Ovary (tissue), 9 donors: ENCODE measurements around the gene SMOC2. TPM values are rescaled to one million over a fixed set of nuclear protein-coding genes. Genes with fewer than 3 reads are reported as not detected.

Experiments
- DNase-seq, 5 donors: peaks; one replicate each; pipeline ENCODE4 v3.0.0-alpha.2; 2019 to 2020
- H3K27ac ChIP-seq, 2 donors: fragments of 200-600 bp; one replicate each; pipeline versions ENCODE4 v1.5.1 to v1.8.0; 2019 to 2022
- H3K27me3 ChIP-seq: fragments of 200-600 bp; one replicate; pipeline ENCODE4 v1.8.0; 2022
- H3K36me3 ChIP-seq: fragments of 200-600 bp; sonication (generic); one replicate; pipeline ENCODE4 v1.5.1; 2019
- H3K4me1 ChIP-seq: one replicate; pipeline ENCODE4 v1.8.1; 2013; ENCODE audit warnings: mild to moderate bottlenecking, moderate library complexity; ENCODE audit not compliant: insufficient read depth
- H3K4me3 ChIP-seq: fragments of 200-600 bp; sonication (generic); one replicate; pipeline ENCODE4 v1.5.1; 2017
- H3K9me3 ChIP-seq, 2 donors: fragments of 200-600 bp in 1 of 2; sonication (generic) in 1 of 2; one replicate each; pipeline versions ENCODE4 v1.5.1 to v1.8.1; 2013 to 2019; ENCODE audit warnings: mild to moderate bottlenecking in 1 of 2, moderate library complexity in 1 of 2
- EP300 ChIP-seq: sonication (generic); formaldehyde crosslinking; IDR thresholded peaks from one replicate; pipeline ENCODE4 v1.6.1; 2017; ENCODE audit warnings: antibody characterized with exemption
- POLR2A ChIP-seq: fragments of 450-650 bp; IDR thresholded peaks from one replicate; pipeline ENCODE4 v1.6.1; 2017; ENCODE audit warnings: antibody characterized with exemption, mild to moderate bottlenecking, moderate library complexity
- WGBS, 3 donors: extraction: QIAGEN DNeasy Blood & Tissue Kit in 1 of 3; methylation state at CpG; one replicate each; pipeline versions ENCODE4 v1.1.5 to v1.1.7; 2013 to 2017; 5-methylcytosine and 5-hydroxymethylcytosine counted together
- intact Hi-C, 4 donors: fragments of 100-400 bp; cut with DNase I; formaldehyde crosslinking; loops; one replicate each; pipeline versions ENCODE4 v1.11.0 to v1.15.1; 2022 to 2023
- polyA plus RNA-seq, 2 donors: library from polyadenylated mRNA; stranded (reverse); fragments of 200-250 nt in 1 of 2; fragments of 350-450 nt in 1 of 2; fragmentation: Illumina TruSeq in 1 of 2; extraction: RNeasy Lipid Tissue Mini Kit (QIAGEN cat#74804) in 1 of 2; gene quantifications; one replicate each; pipeline ENCODE4 v1.2.3, GENCODE V29; 2013 to 2014
- total RNA-seq, 7 donors: library from RNA; depleted of rRNA in 2 of 7; stranded (reverse); fragments of >200 nt in 2 of 7; fragmentation: NEBNext Ultra II Directional in 3 of 7; extraction: Animal tissue kit (Norgen Biotek cat#: 25700) in 3 of 7; gene quantifications; one replicate each; pipeline versions ENCODE4 v1.1.0 to v1.2.4, GENCODE V29; 2016 to 2023
- TF ChIP-seq, protein P1 (sequence below), 3 donors: fragments of 450-650 bp in 2 of 3; fragments of 200-600 bp in 1 of 3; IDR thresholded peaks; one replicate each; pipeline versions ENCODE4 v1.5.1 to v1.8.0; 2016 to 2022; ENCODE audit warnings: antibody characterized with exemption in 3 of 3, mild to moderate bottlenecking in 1 of 3
- donor health status: DM: no; HTN: no; CAD: no; lungs with moderate emphysema.
- donor health status: DM: no; HTN: no; CAD: no.
- donor health status: Bipolar disorder and iron deficiency.
- donor health status: DM: yes; HTN: yes; CAD: no.
- donor health status: DM: no; HTN: no; CAD: no.
- donor health status: DM: yes; HTN: yes; CAD: no.

Gene SMOC2
- total and polyA plus RNA-seq, 9 donors: 84.4 to 272 (median 129) TPM

DNA sequence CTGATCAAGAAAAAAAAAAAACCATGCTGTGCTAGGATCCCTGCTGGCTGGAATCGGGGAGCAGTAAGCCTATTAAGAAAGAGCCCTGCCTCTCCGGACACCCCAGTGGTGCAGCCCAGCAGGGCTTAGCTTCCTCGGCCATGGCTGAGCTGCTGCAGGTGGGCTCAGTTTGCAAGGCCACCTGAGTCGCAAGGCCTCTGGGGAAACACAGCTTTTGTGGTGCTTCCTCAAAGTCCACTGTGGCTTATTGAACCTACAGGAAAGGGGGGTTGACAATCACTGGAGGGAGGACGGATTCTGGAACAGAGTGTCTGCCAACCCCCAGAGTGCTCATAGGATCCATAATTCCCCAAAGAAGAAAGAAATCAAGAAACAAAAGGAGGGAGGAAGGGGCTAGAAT is 240.8 kb downstream of the SMOC2 start:
- no peak for TF ChIP-seq EP300
- TF ChIP-seq, protein P1, sequence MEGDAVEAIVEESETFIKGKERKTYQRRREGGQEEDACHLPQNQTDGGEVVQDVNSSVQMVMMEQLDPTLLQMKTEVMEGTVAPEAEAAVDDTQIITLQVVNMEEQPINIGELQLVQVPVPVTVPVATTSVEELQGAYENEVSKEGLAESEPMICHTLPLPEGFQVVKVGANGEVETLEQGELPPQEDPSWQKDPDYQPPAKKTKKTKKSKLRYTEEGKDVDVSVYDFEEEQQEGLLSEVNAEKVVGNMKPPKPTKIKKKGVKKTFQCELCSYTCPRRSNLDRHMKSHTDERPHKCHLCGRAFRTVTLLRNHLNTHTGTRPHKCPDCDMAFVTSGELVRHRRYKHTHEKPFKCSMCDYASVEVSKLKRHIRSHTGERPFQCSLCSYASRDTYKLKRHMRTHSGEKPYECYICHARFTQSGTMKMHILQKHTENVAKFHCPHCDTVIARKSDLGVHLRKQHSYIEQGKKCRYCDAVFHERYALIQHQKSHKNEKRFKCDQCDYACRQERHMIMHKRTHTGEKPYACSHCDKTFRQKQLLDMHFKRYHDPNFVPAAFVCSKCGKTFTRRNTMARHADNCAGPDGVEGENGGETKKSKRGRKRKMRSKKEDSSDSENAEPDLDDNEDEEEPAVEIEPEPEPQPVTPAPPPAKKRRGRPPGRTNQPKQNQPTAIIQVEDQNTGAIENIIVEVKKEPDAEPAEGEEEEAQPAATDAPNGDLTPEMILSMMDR (IDR thresholded peaks at IDR 0.05): no peak
- TF ChIP-seq POLR2A: no peak
- no peak overlapping the region for H3K4me3 ChIP-seq
- no peak for DNase-seq
- no peaks in the 10 kb centered on the region for H3K27me3 ChIP-seq
- H3K36me3 ChIP-seq: no peaks in the 10 kb centered on the region
- H3K4me1 ChIP-seq: no peaks in the 10 kb centered on the region
- no peaks in the 10 kb centered on the region for H3K9me3 ChIP-seq
- 93 to 95% (median 95%) methylated on average over 5 of the region's 5 CpGs for WGBS, 3 donors
- H3K27ac ChIP-seq: no peak overlapping the region
- intact Hi-C loops: no loop called here

DNA sequence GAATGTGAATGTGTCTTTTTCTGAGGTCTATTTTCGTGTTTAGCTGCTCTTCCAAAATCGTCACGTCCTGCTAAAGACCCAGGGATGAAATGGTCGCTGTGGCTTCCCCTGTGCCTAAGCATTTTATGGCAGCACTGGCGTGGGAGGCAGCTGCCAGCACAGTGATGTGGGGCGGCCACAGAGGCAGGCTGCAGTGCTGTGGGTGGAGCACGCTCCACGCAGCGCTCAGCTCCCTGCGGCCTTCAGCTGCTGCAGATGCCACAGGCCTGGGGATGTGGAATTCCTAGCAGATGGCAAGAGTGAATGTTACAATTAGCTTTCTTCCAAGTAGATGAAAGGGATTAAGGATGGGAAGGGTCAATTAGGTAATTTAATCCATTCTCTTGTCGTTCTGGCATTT is 242.6 kb downstream of the SMOC2 start:
- Histone ChIP-seq H3K27me3 (no peaks in the 10 kb centered on the region), H3K4me3 (no peak overlapping the region), H3K36me3 (no peaks in the 10 kb centered on the region), H3K4me1 (no peaks in the 10 kb centered on the region), H3K27ac (no peak overlapping the region), H3K9me3 (no peaks in the 10 kb centered on the region)
- DNase-seq: no peak
- 46 to 49% (median 49%) methylated on average over 11 of the region's 11 CpGs for WGBS, 3 donors
- TF ChIP-seq POLR2A (no peak), EP300 (no peak)
- TF ChIP-seq, protein P1 (IDR thresholded peaks at IDR 0.05): no peak
- intact Hi-C loops: no loop called here

DNA sequence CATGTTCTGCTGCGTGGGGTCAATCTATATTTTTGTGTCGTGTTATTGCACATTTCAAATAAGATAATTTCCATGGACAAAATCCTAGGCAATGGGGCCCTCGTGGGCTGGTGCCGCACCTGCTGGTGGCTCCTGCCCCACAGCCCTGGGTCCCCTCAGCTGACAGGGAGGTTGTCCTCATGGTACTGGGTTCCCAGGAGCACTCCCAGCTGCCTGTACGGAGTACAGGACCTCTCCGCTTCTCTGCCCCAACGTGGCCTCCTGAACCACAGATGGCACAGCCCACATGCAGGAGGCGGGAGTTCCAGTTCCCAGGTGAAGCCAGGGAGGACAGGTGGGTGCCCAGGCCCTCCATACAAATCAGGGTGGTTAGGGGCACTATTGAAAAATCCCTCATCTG is 243.5 kb downstream of the SMOC2 start:
- no peak overlapping the region for H3K4me3 ChIP-seq
- intact Hi-C loops: no loop called here
- DNase-seq: no peak
- no peaks in the 10 kb centered on the region for H3K4me1 ChIP-seq
- no peaks in the 10 kb centered on the region for H3K27me3 ChIP-seq
- WGBS, 3 donors: 58 to 78% (median 74%) methylated on average over 8 of the region's 8 CpGs
- no peaks in the 10 kb centered on the region for H3K9me3 ChIP-seq
- H3K36me3 ChIP-seq: no peaks in the 10 kb centered on the region
- TF ChIP-seq, protein P1 (IDR thresholded peaks at IDR 0.05): no peak
- TF ChIP-seq POLR2A (no peak), EP300 (no peak)
- no peak overlapping the region for H3K27ac ChIP-seq

DNA sequence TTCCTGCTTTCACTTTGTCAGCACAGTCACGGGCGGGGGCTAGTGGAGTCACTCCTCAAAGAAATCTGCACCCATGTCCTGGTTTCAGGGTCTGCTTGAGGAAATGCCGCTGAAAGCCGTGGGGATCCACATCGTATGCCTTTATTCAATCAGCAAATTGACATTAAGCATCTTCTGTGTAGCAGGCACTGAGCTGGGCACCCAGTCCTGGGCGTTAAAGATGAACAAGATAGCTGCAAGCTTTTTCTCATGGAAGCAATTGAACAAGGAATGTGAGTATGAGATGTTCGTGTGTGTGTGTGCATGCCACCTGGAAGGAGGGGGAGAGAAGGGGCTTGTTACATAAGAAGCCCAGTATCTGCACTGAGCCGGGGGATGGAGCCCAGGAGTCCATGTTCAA is 243.9 kb downstream of the SMOC2 start:
- H3K27ac ChIP-seq: no peak overlapping the region
- no peak for DNase-seq
- H3K4me1 ChIP-seq: no peaks in the 10 kb centered on the region
- TF ChIP-seq, protein P1 (IDR thresholded peaks at IDR 0.05): no peak
- TF ChIP-seq POLR2A (no peak), EP300 (no peak)
- H3K4me3 ChIP-seq: no peak overlapping the region
- intact Hi-C loops: no loop called here
- H3K9me3 ChIP-seq: no peaks in the 10 kb centered on the region
- H3K36me3 ChIP-seq: no peaks in the 10 kb centered on the region
- H3K27me3 ChIP-seq: no peaks in the 10 kb centered on the region
- WGBS, 3 donors: 83 to 93% (median 88%) methylated on average over 8 of the region's 8 CpGs
